Stimulated activated naive CD8-positive, alpha-beta T cell treated with anti-CD3 and anti-CD28 coated beads, Interleukin-15, amount 100 ng/mL, for 72 hours (primary cell): Measurements from ENCODE around the gene FPR1.

ENCODE experiments used
- ATAC-seq: fragments of 150-1000 bp; cut with Tn5 transposase; 2 replicates; pipeline ENCODE4 v1.10.0; 2021; ENCODE audit warnings: mild to moderate bottlenecking, moderate library complexity
- DNase-seq, 2 donors: peaks; one replicate each; pipeline ENCODE4 v3.0.0; 2021 to 2022
- H3K27ac Mint-ChIP-seq, 2 donors: one replicate each; pipeline ENCODE4 v1.8.0; 2022; ENCODE audit warnings: mild to moderate bottlenecking in 2 of 2, mixed read lengths in 2 of 2, moderate library complexity in 2 of 2
- H3K27me3 Mint-ChIP-seq: one replicate; pipeline ENCODE4 v1.8.0; 2022; ENCODE audit warnings: mixed read lengths
- H3K4me1 Mint-ChIP-seq: one replicate; pipeline ENCODE4 v1.8.0; 2022; ENCODE audit warnings: mild to moderate bottlenecking, mixed read lengths
- H3K4me3 Mint-ChIP-seq, 2 donors: one replicate each; pipeline ENCODE4 v1.8.0; 2022; ENCODE audit warnings: mild to moderate bottlenecking in 2 of 2, mixed read lengths in 2 of 2, moderate library complexity in 1 of 2
- H3K9me3 Mint-ChIP-seq, 2 donors: one replicate each; pipeline ENCODE4 v1.8.0; 2022; ENCODE audit warnings: mixed read lengths in 2 of 2

FPR1 gene

DNA sequence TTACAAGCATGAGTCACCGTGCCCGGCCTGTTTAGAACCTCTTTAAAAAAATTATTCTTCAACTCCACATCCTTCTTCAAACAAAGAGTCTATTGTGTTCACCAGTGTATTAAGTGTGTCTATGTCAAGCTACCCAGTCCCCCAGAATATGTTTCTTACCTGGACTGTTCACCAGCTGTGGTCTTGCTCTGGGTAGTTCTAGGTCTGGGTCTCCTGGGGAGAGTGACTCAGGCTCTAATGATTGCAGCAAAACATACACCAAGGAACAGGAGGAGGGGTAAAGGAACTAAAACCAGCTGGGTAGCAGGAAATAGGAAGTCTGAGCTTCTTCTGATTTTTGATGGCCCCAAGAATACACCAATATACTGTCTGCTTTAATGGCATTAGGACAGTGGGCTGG is at the start of gene FPR1:
Gene FPR1, minus strand, starts transcription at position 224 of the 400 bp plus-strand sequence. CDS start 4,884 bp downstream, outside the sequence.
- Mint-ChIP-seq H3K27ac (no peak within 1 kb of the TSS), H3K9me3 (peaks cover 3 to 4% of the 10 kb centered on the region in 2 donors), H3K4me3 (no peak within 1 kb of the TSS), H3K4me1 (no peaks in the 10 kb centered on the region), H3K27me3 (peaks cover 14% of the 10 kb centered on the region)
- DNase-seq, result no peak
- ATAC-seq, result no peak

- H3K4me1 Mint-ChIP-seq, result no peaks in the 10 kb centered on the region
- ATAC-seq (no peak), DNase-seq (no peak)
- H3K27me3 Mint-ChIP-seq, result peaks cover 20% of the 10 kb centered on the region
- H3K9me3 Mint-ChIP-seq, result peaks cover 33 to 43% of the 10 kb centered on the region in 2 donors
- H3K27ac Mint-ChIP-seq, result no peak overlapping the region
- no peak overlapping the region for H3K4me3 Mint-ChIP-seq
Observed at GRCh38 chr19:51800473-51801244, 49.0 kb upstream of the FPR1 start.

GRCh38 chr19:51799774-51800472 is 48.2 kb upstream of the FPR1 start:
- peaks cover 33 to 44% of the 10 kb centered on the region in 2 donors for H3K9me3 Mint-ChIP-seq
- H3K4me3 Mint-ChIP-seq, result no peak overlapping the region
- H3K4me1 Mint-ChIP-seq, result no peaks in the 10 kb centered on the region
- ATAC-seq, result no peak
- H3K27ac Mint-ChIP-seq, result no peak overlapping the region
- peaks cover 21% of the 10 kb centered on the region for H3K27me3 Mint-ChIP-seq
- no peak for DNase-seq

DNA sequence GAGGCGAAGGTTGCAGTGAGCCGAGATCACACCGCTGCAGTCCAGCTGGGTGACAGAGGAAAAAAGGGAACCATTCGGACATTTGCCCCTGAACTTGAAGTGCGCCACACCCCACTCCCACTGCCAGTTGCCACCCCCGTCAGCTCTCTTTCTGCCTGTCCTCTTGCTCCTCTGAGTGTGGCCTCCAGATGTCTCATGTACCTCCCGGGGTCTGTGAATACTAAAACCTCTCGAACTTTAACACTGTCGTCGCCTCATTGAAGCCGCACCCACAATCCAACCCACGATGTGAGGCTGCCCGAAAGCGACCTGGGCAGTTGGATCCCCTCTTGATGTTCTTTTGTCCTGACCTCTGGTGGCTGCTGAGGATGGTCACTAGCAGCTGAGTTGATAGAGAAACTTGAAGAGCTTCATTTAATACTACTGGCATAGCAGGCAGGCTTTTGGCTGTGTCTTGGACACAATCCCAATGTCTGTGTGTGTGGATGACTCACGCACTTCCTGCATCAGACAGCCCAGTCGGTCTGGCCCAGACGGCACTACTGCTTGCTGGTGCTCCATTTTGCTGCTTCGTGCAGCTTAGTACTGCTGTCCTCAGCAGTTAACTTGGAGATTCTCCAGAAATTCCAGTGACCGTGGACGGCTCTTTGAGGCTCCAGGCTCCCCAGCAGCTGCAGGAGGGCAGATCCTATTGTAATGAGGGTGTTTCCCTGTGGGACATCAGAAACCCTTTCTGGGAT is 47.5 kb upstream of the FPR1 start:
- ATAC-seq, result no peak
- no peak overlapping the region for H3K27ac Mint-ChIP-seq
- H3K9me3 Mint-ChIP-seq, result peaks cover 33 to 37% of the 10 kb centered on the region in 2 donors
- no peaks in the 10 kb centered on the region for H3K4me1 Mint-ChIP-seq
- DNase-seq, result no peak
- no peak overlapping the region for H3K4me3 Mint-ChIP-seq
- H3K27me3 Mint-ChIP-seq, result peaks cover 21% of the 10 kb centered on the region

GRCh38 chr19:51798062-51798461 is 46.4 kb upstream of the FPR1 start:
- no peak overlapping the region for H3K27ac Mint-ChIP-seq
- ATAC-seq, result no peak
- no peak for DNase-seq
- peaks cover 29% of the 10 kb centered on the region in 2 donors for H3K9me3 Mint-ChIP-seq
- H3K27me3 Mint-ChIP-seq, result peaks cover 21% of the 10 kb centered on the region
- H3K4me1 Mint-ChIP-seq, result no peaks in the 10 kb centered on the region
- H3K4me3 Mint-ChIP-seq, result no peak overlapping the region

- no peak overlapping the region for H3K4me3 Mint-ChIP-seq
Observed at GRCh38 chr19:51797480-51797879, 45.8 kb upstream of the FPR1 start.

DNA sequence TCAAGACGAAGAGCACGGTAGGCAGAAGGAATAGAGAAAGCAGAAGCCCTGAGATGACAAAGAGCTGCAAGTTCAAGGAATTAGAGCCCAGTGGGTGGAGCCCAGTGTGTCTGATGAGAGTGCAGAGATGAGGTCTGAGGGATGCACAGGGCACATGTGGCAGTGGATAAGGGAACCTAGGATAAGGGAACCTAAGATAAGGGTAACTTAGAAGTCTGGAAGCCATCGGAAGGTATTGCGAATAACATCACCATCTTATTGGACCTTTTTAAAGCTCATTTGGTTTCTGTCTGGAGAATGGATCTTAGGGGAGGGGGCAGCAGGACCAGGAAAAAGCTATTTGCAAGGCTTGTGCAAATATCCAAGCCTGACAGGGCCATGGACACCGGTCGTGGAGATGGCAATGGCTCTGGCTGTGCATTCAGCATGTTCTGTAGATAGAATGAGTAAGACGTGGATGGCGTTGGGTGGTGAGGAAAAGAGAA is 44.6 kb upstream of the FPR1 start:
- DNase-seq (no peak), ATAC-seq (no peak)
- H3K4me3 Mint-ChIP-seq, result no peak overlapping the region
- H3K27me3 Mint-ChIP-seq, result peaks cover 27% of the 10 kb centered on the region
- no peak overlapping the region for H3K27ac Mint-ChIP-seq
- no peaks in the 10 kb centered on the region for H3K4me1 Mint-ChIP-seq
- peaks cover 27 to 29% of the 10 kb centered on the region in 2 donors for H3K9me3 Mint-ChIP-seq

More at GRCh38 chr19:51797480-51797879, 45.8 kb upstream of the FPR1 start:
- ATAC-seq, result no peak
- DNase-seq, result no peak
- Mint-ChIP-seq H3K9me3 (peaks cover 27 to 29% of the 10 kb centered on the region in 2 donors), H3K4me1 (no peaks in the 10 kb centered on the region), H3K27me3 (peaks cover 21% of the 10 kb centered on the region), H3K27ac (no peak overlapping the region)

DNA sequence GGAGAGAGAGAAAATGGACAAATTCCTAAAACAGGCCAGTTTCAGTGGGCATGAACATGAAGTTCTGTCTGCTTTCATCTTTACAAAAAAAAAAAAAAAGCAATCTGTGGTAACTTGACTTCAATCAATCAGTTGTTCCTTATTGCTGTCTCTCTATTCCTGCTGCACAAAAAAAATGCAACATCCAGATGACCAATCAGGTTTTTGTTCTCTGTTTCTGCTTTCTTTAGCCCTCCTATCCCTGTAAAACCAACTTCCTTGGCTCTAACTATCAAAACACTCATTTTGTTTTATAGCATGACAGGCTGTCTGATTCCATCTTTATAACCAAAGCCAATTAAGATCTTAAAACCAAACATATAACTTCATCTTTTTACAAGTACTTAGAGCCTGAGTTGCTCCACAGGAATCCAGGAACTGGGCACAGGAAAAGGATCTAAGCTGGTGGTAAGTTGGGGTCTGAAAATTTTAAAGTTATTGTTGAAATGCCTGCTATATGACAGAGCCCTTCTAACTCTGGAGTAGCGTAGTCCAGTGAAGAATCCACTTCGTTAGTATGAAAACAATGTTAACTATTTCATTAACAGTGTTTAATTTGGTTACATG is 43.3 kb upstream of the FPR1 start, which contains the start of gene FPR3:
Gene FPR3, plus strand, starts transcription at position 273 of the 606 bp plus-strand sequence. CDS start 28,592 bp downstream, outside the sequence.
- no peak for ATAC-seq
- H3K27me3 Mint-ChIP-seq, result peaks cover 29% of the 10 kb centered on the region
- no peak within 1 kb of the TSS for H3K4me3 Mint-ChIP-seq
- no peak for DNase-seq
- H3K9me3 Mint-ChIP-seq, result peaks cover 22 to 25% of the 10 kb centered on the region in 2 donors
- H3K27ac Mint-ChIP-seq, result peak within 1 kb of the TSS in 1 of 2 donors; percentile 0
- no peaks in the 10 kb centered on the region for H3K4me1 Mint-ChIP-seq

GRCh38 chr19:51793994-51794393 is 42.3 kb upstream of the FPR1 start:
- Mint-ChIP-seq H3K9me3 (peaks cover 20 to 23% of the 10 kb centered on the region in 2 donors), H3K27ac (no peak overlapping the region), H3K27me3 (peaks cover 23% of the 10 kb centered on the region), H3K4me3 (no peak overlapping the region), H3K4me1 (no peaks in the 10 kb centered on the region)
- no peak for ATAC-seq
- no peak for DNase-seq

- ATAC-seq, result no peak
- peaks cover 16 to 23% of the 10 kb centered on the region in 2 donors for H3K9me3 Mint-ChIP-seq
- peaks cover 23% of the 10 kb centered on the region for H3K27me3 Mint-ChIP-seq
Observed at GRCh38 chr19:51792932-51793331, 41.3 kb upstream of the FPR1 start.

GRCh38 chr19:51789061-51789795 is 37.5 kb upstream of the FPR1 start:
- no peaks in the 10 kb centered on the region for H3K4me1 Mint-ChIP-seq
- H3K4me3 Mint-ChIP-seq, result no peak overlapping the region
- DNase-seq (no peak), ATAC-seq (no peak)
- H3K27me3 Mint-ChIP-seq, result peaks cover 12% of the 10 kb centered on the region
- no peak overlapping the region for H3K27ac Mint-ChIP-seq
- peaks cover 5 to 13% of the 10 kb centered on the region in 2 donors for H3K9me3 Mint-ChIP-seq

More at GRCh38 chr19:51792932-51793331, 41.3 kb upstream of the FPR1 start:
- Mint-ChIP-seq H3K27ac (no peak overlapping the region), H3K4me3 (no peak overlapping the region), H3K4me1 (no peaks in the 10 kb centered on the region)
- DNase-seq, result no peak

DNA sequence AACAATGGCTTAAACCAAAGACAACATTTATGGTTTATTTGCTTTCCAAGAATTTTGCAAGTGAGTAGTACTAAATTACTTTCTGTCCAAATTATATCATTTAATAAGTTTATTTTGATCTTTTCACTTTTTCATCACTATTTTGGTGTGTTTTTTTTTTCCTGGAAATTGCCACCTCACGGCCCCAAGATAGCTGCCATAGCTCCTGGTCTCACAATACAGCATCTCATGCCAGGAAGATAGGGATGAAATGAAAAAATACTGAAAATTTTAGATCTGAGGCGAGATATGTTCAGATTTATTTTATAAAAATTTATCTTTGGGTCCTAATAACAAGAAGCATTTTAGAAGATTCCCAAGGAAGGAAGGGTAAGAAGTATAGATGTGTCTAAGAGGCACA is 36.4 kb upstream of the FPR1 start:
- Mint-ChIP-seq H3K27me3 (peaks cover 12% of the 10 kb centered on the region), H3K4me3 (no peak overlapping the region), H3K4me1 (no peaks in the 10 kb centered on the region), H3K9me3 (peaks cover 5 to 13% of the 10 kb centered on the region in 2 donors), H3K27ac (no peak overlapping the region)
- no peak for DNase-seq
- no peak for ATAC-seq

DNA sequence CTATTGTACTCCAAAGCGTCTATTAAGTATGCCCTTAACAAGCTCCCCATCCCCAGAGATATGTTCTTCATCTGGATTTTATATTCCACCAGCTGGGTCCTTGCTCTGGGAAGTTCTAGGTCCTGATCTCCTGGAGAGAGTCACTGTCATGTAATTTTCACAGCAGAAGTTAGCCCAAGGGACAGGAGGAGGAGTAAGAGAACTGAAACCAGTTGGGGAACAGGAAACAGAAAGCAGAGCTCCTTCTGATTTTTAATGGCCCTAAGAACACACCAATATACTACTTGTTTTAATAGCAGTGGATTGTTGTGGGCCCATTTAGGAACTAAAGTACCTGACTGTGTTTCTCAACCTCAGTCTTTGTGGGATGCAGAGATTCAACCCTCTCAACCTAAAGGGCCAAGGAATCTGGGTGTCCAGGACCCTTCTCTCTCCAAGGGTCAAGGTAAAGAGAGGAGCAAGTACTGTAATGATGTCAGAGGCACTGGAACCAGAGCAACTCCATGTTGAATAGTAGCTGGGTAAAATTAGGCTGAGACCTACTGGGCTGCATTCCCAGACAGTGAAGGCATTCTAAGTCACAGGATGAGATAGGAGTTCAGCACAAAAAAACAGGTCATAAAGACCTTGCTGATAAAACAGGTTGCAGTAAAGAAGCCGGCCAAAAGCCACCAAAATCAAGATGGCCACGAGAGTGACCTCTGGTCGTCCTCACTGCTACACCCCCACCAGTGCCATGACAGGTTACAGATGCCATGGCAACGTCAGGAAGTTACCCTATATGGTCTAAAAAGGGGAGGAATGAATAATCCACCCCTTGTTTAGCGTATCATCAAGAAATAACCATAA is 35.2 kb upstream of the FPR1 start:
- DNase-seq, result no peak
- Mint-ChIP-seq H3K27ac (no peak overlapping the region), H3K9me3 (peaks cover 5 to 13% of the 10 kb centered on the region in 2 donors), H3K4me3 (no peak overlapping the region), H3K4me1 (no peaks in the 10 kb centered on the region), H3K27me3 (peaks cover 14% of the 10 kb centered on the region)
- no peak for ATAC-seq
